ENCODE data around the gene DAPK2.

Gene DAPK2

GRCh38 chr15:63909819-63910437 lies 136.4 kb downstream of the DAPK2 start:
- no peaks in the 10 kb centered on the region for H3K27me3 ChIP-seq (replicated peaks; ENCODE audit: insufficient read depth, low read length)
- no peak overlapping the region for H2AFZ ChIP-seq (ENCODE audit: low read length)
- H3K4me3 ChIP-seq (ENCODE audit: low read length) = no peak overlapping the region
- no peak for DNase-seq
- no peaks in the 10 kb centered on the region for H3F3A ChIP-seq (ENCODE audit: insufficient read depth, low read length)
- H3K79me2 ChIP-seq (ENCODE audit: low read length) = no peaks in the 10 kb centered on the region
- no peak overlapping the region for H3K9ac ChIP-seq (ENCODE audit: low read length)
- no peak for TF ChIP-seq EZH2 (optimal IDR thresholded peaks at IDR 0.05; ENCODE audit: low read depth, low read length)
- no peak for TF ChIP-seq EZH2phosphoT487 (IDR thresholded peaks at IDR 0.05; ENCODE audit: low read length)
- no peak for TF ChIP-seq CTCF (IDR thresholded peaks at IDR 0.05; ENCODE audit: low read length)
- H4K20me1 ChIP-seq (ENCODE audit: insufficient read depth, low read length) = no peaks in the 10 kb centered on the region
- H3K36me3 ChIP-seq (replicated peaks; ENCODE audit: insufficient read depth, low read length) = no peaks in the 10 kb centered on the region
- H3K9me2 ChIP-seq (replicated peaks; ENCODE audit: insufficient read depth, low read length) = no peaks in the 10 kb centered on the region
- H3K9me3 ChIP-seq (replicated peaks; ENCODE audit: insufficient read depth, low read length) = no peaks in the 10 kb centered on the region
- no peak overlapping the region for H3K27ac ChIP-seq (ENCODE audit: low read length)
- 0 out of 2 replicates have a peak, but pooled peaks cover 7% of the 10 kb centered on the region for H3K4me1 ChIP-seq (ENCODE audit: low read length)
- H3K4me2 ChIP-seq (ENCODE audit: low read depth, low read length) = no peak overlapping the region

- Histone ChIP-seq H3K27ac (ENCODE audit: low read length) (no peak overlapping the region), H3K79me2 (ENCODE audit: low read length) (no peaks in the 10 kb centered on the region), H2AFZ (ENCODE audit: low read length) (no peak overlapping the region), H3K27me3 (replicated peaks; ENCODE audit: insufficient read depth, low read length) (no peaks in the 10 kb centered on the region), H3K9ac (ENCODE audit: low read length) (no peak overlapping the region), H3F3A (ENCODE audit: insufficient read depth, low read length) (no peaks in the 10 kb centered on the region), H3K36me3 (replicated peaks; ENCODE audit: insufficient read depth, low read length) (no peaks in the 10 kb centered on the region), H3K4me3 (ENCODE audit: low read length) (no peak overlapping the region), H3K9me3 (replicated peaks; ENCODE audit: insufficient read depth, low read length) (no peaks in the 10 kb centered on the region), H3K4me1 (ENCODE audit: low read length) (0 out of 2 replicates have a peak, but pooled peaks cover 7% of the 10 kb centered on the region), H4K20me1 (ENCODE audit: insufficient read depth, low read length) (no peaks in the 10 kb centered on the region), H3K4me2 (ENCODE audit: low read depth, low read length) (no peak overlapping the region), H3K9me2 (replicated peaks; ENCODE audit: insufficient read depth, low read length) (no peaks in the 10 kb centered on the region)
- TF ChIP-seq EZH2 (optimal IDR thresholded peaks at IDR 0.05; ENCODE audit: low read depth, low read length) (no peak), CTCF (IDR thresholded peaks at IDR 0.05; ENCODE audit: low read length) (no peak), EZH2phosphoT487 (IDR thresholded peaks at IDR 0.05; ENCODE audit: low read length) (no peak)
- DNase-seq = no peak
Observed at GRCh38 chr15:63908991-63909390, 137.3 kb downstream of the DAPK2 start.

DNA sequence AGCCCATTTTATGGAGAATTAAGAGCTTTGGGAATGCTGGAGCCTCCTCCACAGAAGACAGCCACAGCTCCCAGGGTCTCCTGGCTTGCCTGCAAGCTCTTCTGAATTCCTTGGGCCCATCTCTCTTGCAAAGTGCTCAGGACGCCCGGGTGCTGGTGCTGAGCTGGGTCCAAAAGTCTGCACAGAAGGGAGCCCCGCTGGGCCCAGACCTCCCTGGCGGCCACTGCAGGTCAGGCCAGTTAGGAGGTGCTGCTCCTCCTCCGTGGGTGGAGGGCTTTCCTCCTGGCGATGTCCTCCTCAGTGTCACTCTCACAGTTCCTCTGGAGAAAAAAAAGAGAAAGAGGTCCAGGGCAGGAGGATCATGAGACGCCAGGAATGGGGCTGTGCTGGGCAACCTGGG lies 138.0 kb downstream of the DAPK2 start:
- no peaks in the 10 kb centered on the region for H3K9me2 ChIP-seq (replicated peaks; ENCODE audit: insufficient read depth, low read length)
- no peaks in the 10 kb centered on the region for H3K27me3 ChIP-seq (replicated peaks; ENCODE audit: insufficient read depth, low read length)
- no peak overlapping the region for H2AFZ ChIP-seq (ENCODE audit: low read length)
- no peak for DNase-seq
- H3K9me3 ChIP-seq (replicated peaks; ENCODE audit: insufficient read depth, low read length) = no peaks in the 10 kb centered on the region
- 0 out of 2 replicates have a peak, but pooled peaks cover 7% of the 10 kb centered on the region for H3K4me1 ChIP-seq (ENCODE audit: low read length)
- no peaks in the 10 kb centered on the region for H4K20me1 ChIP-seq (ENCODE audit: insufficient read depth, low read length)
- no peaks in the 10 kb centered on the region for H3K36me3 ChIP-seq (replicated peaks; ENCODE audit: insufficient read depth, low read length)
- no peak overlapping the region for H3K4me3 ChIP-seq (ENCODE audit: low read length)
- no peak overlapping the region for H3K27ac ChIP-seq (ENCODE audit: low read length)
- no peak overlapping the region for H3K9ac ChIP-seq (ENCODE audit: low read length)
- H3K79me2 ChIP-seq (ENCODE audit: low read length) = no peaks in the 10 kb centered on the region
- TF ChIP-seq CTCF (IDR thresholded peaks at IDR 0.05; ENCODE audit: low read length) = no peak
- no peak overlapping the region for H3K4me2 ChIP-seq (ENCODE audit: low read depth, low read length)
- no peaks in the 10 kb centered on the region for H3F3A ChIP-seq (ENCODE audit: insufficient read depth, low read length)
